Raji (cell line): ENCODE data around the gene PPP1R12B.

Experiments
- POLR2A ChIP-seq: IDR thresholded peaks from 2 replicates; pipeline ENCODE4 v1.6.1; 2011; ENCODE audit warnings: low read depth, low read length, control low read depth; ENCODE audit not compliant: insufficient read depth

PPP1R12B gene

GRCh38 chr1:202348509-202349205 lies at the start of gene PPP1R12B:
Gene PPP1R12B (plus strand): TSS chr1:202348699. CDS start chr1:202348852, 153 bp downstream.
- peak; percentile 74 for TF ChIP-seq POLR2A

- TF ChIP-seq POLR2A = no peak
These were observed 46.3 kb upstream of the PPP1R12B start for GRCh38 chr1:202302166-202302565.

GRCh38 chr1:202304375-202304774 lies 44.1 kb upstream of the PPP1R12B start:
- TF ChIP-seq POLR2A = no peak

GRCh38 chr1:202305168-202305567 lies 43.3 kb upstream of the PPP1R12B start:
- no peak for TF ChIP-seq POLR2A

- TF ChIP-seq POLR2A = no peak
These were observed 41.8 kb upstream of the PPP1R12B start for GRCh38 chr1:202306535-202307345.

- no peak for TF ChIP-seq POLR2A
These were observed 38.3 kb upstream of the PPP1R12B start for GRCh38 chr1:202310071-202310725.

- TF ChIP-seq POLR2A = no peak
These were observed 37.8 kb upstream of the PPP1R12B start for GRCh38 chr1:202310746-202311145.

GRCh38 chr1:202311875-202312635 lies 36.4 kb upstream of the PPP1R12B start:
- no peak for TF ChIP-seq POLR2A

- TF ChIP-seq POLR2A = no peak
These were observed 32.8 kb upstream of the PPP1R12B start for GRCh38 chr1:202315576-202316168.

- TF ChIP-seq POLR2A = no peak
These were observed 32.3 kb upstream of the PPP1R12B start for GRCh38 chr1:202316186-202316585.

GRCh38 chr1:202317941-202318925 lies 30.3 kb upstream of the PPP1R12B start:
- TF ChIP-seq POLR2A = no peak

GRCh38 chr1:202319381-202320080 lies 29.0 kb upstream of the PPP1R12B start:
- no peak for TF ChIP-seq POLR2A

- TF ChIP-seq POLR2A = no peak
These were observed 28.5 kb upstream of the PPP1R12B start for GRCh38 chr1:202320081-202320405.
